Mucosa of gallbladder (tissue), 1 donor: ENCODE data around the gene BRF1. TPM values are rescaled to one million over a fixed set of nuclear protein-coding genes. Genes with fewer than 3 reads are reported as not detected.
"Not testable (repeated sequence)": the region's sequence is repeated elsewhere in the genome, so short reads cannot be mapped to it uniquely, and the experiment has no call there.

Experiments
- DNase-seq: peaks from one replicate; pipeline ENCODE4 v3.0.0-alpha.2; 2020; ENCODE audit warnings: low spot score
- total RNA-seq: library from RNA; stranded (reverse); gene quantifications from one replicate; pipeline ENCODE4 v1.2.1, GENCODE V29; 2021
- donor health status: DM: no; HTN: no; CAD: no.

The BRF1 gene
- total RNA-seq, 1 donor from 2014 or later: 51.7 TPM

DNA sequence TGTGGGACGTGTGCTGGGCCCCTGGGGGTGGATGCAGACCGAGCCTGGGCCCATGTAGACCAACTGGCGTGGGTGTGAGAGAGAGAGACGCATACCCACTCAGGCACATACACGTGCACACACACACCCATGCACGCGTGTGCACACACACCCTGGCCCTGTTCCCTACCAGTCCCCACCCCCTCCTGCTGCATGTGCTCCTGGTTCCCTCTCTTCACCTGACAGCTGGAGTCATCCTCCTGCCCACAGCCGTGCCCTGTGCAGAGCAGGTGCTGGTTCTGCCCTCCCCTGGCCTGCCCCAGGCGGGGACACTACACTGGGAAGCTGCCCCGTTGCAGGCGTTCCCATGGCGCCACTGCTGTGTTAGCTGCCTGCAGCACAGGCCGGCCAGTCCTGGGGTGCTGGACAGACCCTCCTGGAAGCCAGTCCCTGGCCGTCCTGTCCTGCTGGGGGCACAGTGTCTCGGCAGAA lies 32.3 kb upstream of the BRF1 start:
- DNase-seq: no peak

GRCh38 chr14:105332350-105332874 lies 31.6 kb upstream of the BRF1 start:
- DNase-seq: no peak

DNA sequence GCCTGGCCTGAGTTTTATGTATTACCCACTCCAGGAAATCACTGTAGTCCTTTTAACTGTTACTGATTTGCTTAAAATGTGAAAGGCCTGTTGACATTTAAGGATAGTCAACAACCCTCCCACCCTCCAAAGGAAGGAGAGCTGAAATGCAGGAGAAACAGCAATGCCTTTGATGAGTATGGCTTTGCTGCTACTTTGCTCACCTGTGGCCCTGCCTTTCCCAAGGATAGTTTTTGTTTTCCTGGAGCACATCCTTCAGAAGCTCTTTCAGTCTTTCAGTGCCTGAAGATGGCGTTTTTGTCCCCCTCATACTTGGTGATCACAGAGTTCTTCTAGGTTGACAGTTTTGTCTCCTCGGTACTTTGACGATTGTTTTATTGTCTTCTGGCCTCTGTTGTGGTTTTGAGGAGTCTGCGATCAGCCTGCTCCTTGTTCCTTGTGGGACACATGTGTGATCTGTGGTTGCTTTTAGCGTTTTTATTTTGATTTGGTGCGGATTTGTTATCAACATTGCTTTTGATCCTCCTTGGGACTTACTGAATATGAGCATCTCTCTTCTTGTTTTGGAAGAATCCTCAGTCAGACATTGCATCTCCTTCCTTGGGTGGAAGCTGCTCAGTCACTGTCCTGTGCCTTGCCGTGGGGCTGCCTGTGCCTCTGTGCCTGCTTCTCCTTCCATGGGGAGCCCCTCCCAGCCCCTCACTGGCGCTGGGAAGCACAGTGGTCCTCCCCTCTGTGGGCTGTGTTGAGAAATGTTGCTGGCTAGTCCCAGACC lies 31.0 kb upstream of the BRF1 start:
- no peak for DNase-seq

DNA sequence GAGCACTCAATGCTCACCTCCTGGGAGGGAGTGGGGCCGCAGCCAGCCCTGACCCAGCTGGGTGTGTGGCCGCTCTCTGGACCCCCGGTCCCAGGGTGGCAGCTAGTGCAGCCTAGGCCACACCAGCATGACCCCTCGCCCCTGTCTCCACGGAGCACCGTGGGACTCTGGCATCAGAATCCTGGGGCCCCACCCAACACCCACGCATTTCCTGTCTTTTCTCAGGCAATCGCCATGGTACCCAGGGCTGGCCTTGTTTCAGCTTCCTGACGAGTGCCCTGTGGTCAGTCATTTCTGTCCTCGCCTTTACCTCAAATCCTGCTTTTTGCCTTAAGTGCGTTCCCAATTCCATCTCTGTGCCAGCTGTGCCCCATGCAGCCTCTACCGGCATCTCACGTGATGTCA lies 29.7 kb upstream of the BRF1 start:
- DNase-seq: no peak

DNA sequence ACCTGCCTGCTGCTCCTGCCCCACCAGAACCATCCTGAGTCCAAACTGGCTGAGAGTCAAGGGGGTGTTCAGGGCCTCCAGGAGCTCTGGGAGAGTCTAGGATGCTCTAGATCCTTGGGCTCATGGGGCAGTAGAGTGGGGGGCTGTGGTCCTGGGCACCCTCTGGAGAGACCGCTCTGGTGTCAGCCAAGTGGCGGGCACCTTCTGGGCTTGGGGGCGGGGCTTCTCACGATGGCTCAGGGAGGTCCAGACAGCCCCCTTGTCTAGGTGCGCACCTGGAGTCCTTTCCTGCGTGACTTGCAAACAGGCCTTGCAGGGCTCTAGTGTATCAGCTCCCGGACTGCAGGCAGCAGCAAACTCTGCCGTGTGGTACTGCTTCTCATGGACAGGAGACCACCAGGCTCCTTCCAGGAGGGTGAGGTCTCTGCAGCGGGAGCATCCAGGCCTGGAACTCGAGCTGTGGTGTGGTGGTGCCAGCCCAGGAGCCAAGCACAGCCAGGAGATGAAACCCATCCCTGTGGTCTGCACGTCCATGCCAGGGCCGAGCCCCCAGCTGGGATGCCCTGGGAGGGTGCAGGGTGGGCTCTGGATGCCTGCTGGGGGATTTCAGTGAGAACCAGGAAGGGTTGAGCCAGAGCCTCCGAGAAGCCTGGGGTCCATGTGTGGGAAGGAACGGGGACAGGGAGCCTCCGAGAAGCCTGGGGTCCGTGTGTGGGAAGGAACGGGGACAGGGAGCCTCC lies 28.8 kb upstream of the BRF1 start:
- DNase-seq: no peak

DNA sequence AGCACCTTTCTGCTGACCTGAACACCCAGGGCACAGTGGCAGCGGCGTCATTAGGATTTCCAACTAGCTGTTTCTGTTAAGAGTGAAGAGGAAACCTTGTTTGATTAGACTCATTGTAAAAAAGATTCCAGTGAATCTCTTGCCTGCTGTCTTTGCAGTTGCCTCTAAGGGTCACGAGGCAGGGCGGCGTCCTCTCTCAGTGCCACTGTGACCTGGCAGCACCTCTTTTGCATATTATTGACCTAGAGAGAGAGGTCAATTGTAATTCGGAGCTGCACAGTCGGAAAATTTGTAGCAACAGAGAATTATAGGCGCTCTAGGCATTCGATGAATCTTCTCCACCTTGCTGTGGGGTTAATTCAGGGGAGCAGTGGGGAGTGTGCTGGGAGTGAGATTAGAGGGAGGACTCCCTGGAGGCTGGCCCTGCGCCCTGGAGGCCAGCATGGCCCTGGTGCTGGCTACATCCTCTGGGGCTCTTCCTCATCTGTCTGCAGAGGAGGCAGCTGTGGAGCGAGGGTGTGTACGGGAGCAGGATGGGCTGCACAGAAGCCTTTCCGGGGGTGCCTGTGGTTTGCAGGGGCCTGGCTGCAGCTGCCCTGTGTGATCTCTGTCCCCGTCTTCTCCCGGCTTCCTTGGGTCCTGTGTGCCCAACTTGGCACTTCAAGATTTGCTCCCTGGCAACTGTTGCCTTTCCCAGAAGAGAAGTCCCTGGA lies 28.0 kb upstream of the BRF1 start:
- no peak for DNase-seq

GRCh38 chr14:105328070-105328677 lies 27.4 kb upstream of the BRF1 start:
- DNase-seq: no peak

DNA sequence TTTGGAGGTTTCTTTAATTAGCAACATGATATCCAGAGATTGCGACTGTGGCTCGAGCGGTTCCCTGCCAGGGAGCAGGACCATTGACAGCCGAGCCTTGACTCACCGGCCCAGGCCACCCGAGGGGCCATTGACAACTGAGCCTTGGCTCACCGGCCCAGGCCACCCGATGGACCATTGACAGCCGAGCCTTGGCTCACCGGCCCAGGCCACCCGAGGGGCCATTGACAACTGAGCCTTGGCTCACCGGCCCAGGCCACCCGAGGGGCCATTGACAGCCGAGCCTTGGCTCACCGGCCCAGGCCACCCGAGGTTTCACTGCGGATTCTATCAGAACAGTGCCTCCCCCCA lies 26.9 kb upstream of the BRF1 start:
- DNase-seq: not testable (repeated sequence)

- DNase-seq: no peak
Observed at GRCh38 chr14:105326891-105327694, 26.3 kb upstream of the BRF1 start.

- DNase-seq: no peak
Observed at GRCh38 chr14:105326568-105326867, 25.7 kb upstream of the BRF1 start.

GRCh38 chr14:105325716-105326567 lies 25.1 kb upstream of the BRF1 start:
- DNase-seq: no peak

GRCh38 chr14:105325303-105325702 lies 24.5 kb upstream of the BRF1 start:
- DNase-seq: no peak

- no peak for DNase-seq
Observed at GRCh38 chr14:105324871-105325270, 24.1 kb upstream of the BRF1 start.

DNA sequence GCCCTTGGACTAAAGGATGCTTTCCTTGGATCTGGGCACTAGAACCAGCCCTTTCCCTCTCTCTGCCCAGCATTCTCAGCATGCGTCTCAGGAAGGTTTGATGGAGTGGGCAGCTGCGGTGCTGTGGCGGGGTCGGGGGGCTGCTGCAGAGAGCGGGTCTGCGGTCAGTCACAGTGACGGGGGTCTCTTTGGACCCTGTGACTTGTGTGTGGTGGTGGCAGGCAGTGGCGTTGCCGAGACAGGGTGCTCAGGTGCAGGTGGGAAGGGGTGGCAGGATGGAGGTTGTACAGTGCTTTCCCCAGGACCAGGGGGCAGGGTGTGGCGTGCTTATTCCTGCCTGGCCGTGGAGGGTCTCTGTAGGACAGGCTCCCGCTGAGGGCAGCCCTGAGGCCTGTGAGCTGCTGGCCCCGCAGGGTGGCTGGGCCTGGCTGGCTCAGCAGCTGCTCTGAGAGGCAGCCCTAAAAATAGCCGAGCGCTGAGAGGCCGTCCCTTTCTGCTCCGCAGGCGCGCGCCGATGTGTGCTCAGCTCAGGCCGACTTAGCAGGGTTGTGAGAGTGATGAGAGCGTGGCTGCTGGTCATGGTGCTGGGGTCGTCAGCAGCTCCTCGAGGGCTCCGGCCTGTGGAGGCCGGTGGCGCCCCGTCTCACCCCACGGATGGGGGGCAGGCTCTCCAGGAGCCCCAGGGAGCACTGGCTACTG lies 23.4 kb upstream of the BRF1 start:
- DNase-seq: no peak

- no peak for DNase-seq
Observed at GRCh38 chr14:105323663-105324062, 22.9 kb upstream of the BRF1 start.

- DNase-seq: no peak
Observed at GRCh38 chr14:105322791-105323556, 22.2 kb upstream of the BRF1 start.

DNA sequence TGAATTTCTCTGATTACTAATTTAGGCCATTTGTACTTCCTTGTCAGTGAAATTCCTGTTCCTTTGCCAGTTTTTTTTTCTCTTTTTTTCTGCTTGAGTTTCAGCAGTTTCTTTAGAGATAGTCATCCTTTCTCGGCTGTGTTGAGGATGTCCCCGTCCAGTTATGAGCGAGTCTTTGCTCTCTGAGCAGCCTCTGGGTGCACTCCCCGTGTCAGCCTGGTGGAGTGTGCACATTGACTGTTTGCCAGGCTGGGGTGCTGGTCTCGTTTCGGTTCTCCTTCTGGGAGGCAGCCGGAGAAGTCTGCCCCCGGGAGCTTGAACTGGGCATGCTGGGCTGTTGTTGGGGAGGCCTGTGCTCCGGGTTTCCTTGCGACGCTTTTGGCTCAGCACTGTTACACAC lies 16.7 kb upstream of the BRF1 start:
- no peak for DNase-seq

DNA sequence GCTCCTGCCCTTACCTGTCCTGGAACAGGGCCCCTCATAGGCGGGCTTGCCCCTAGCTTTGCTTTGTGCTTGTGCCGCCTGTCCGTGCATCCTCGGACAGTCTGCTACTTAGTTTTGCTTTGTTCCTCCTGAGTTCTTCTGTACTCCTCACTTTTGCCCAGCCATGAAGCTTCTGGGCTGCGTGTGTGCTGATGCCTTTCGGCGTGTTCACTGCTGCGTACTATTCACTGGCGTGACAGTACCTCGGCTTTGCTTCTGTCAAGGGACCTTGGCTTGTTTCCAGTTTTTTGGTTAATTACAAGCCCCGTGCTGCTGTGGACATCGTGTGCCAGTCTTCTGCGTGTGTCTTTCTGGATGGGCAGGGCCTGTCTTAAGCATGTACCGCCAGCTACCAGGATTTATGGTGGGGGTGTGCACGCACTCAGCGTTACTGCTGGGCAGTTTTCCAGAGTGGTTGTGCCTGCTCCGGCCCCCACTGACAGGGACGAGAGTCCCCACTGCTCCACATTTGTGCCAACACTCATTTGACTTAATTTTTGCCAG lies 16.2 kb upstream of the BRF1 start:
- DNase-seq: no peak

GRCh38 chr14:105316577-105316941 lies 15.8 kb upstream of the BRF1 start:
- no peak for DNase-seq
